HCT116 (cell line): ENCODE measurements around the gene RSAD1. TPM values are rescaled to one million over a fixed set of nuclear protein-coding genes. Genes with fewer than 3 reads are reported as not detected.

Experiments
- ATAC-seq: fragments of 200-7000 bp; cut with Tn5 transposase; 2 replicates; pipeline ENCODE4 v1.9.1; 2020; ENCODE audit warnings: mild to moderate bottlenecking, moderate library complexity
- BruUV-seq: library from RNA; stranded (reverse); fragments of 400-500 nt; replicated peaks from 2 replicates; lab custom pipeline; 2021; lab: Mats Ljungman, UMichigan
- CTCF ChIA-PET: fragments of 300-600 bp; sonication (Branson Sonifier 250); formaldehyde crosslinking; loops from one replicate; lab custom pipeline; 2021; ENCODE audit warnings: antibody characterized with exemption; lab: Charles Lee
- POLR2A ChIA-PET: fragments of 300-600, 350-600 bp; sonication (Branson Sonifier 250); formaldehyde crosslinking; loops from one replicate; lab custom pipeline; 2021; ENCODE audit warnings: antibody characterized with exemption; lab: Charles Lee
- RAD21 ChIA-PET, 2 experiments: fragments of 300-600 bp; sonication (Branson Sonifier 250); formaldehyde crosslinking; loops; one replicate each; lab custom pipeline; 2023; ENCODE audit warnings: low total read pairs in 2 of 2; ENCODE audit not compliant: uncharacterized antibody in 2 of 2, unreplicated experiment in 2 of 2, low non-redundant PET in 1 of 2; lab: Charles Lee
- DNase-seq: peaks from one replicate; pipeline ENCODE4 v3.0.0-alpha.2; 2010; ENCODE audit warnings: low read depth, low spot score
- H2AFZ ChIP-seq: fragments of 200-600 bp; shearing (Covaris generic), sonication (generic); 2 replicates; pipeline ENCODE4 v1.6.1; 2017; ENCODE audit warnings: low read depth, mixed run types, mixed read lengths, antibody characterized with exemption, low read length; ENCODE audit not compliant: poor library complexity, severe bottlenecking
- H3K27ac ChIP-seq: 2 replicates; pipeline ENCODE4 v1.5.1; 2012; ENCODE audit warnings: low read depth, low read length
- H3K27me3 ChIP-seq: fragments of 200-600 bp; sonication (generic); 2 replicates; pipeline ENCODE4 v1.6.1; 2016; ENCODE audit warnings: mixed run types, low read length, mixed read lengths; ENCODE audit not compliant: insufficient read depth
- H3K36me3 ChIP-seq, 2 experiments: fragments of 200-500 bp in 1 of 2; fragments of 200-600 bp in 1 of 2; sonication (Bioruptor generic) in 1 of 2; sonication (generic) in 1 of 2; 2 replicates each; pipeline versions ENCODE4 v1.5.1 to v1.6.1; 2014 to 2016; ENCODE audit warnings: low read length in 2 of 2, inconsistent platforms in 1 of 2, mixed read lengths in 1 of 2, mixed run types in 1 of 2; ENCODE audit not compliant: insufficient read depth in 2 of 2, control insufficient read depth in 1 of 2
- H3K4me1 ChIP-seq, 2 experiments: fragments of 200-600 bp in 1 of 2; sonication (generic) in 1 of 2; 2 replicates each; pipeline versions ENCODE4 v1.5.1 to v1.6.1; 2012 to 2017; ENCODE audit warnings: low read length in 2 of 2, inconsistent platforms in 1 of 2, mild to moderate bottlenecking in 1 of 2, mixed read lengths in 1 of 2, mixed run types in 1 of 2, moderate library complexity in 1 of 2; ENCODE audit not compliant: insufficient read depth in 2 of 2, control insufficient read depth in 1 of 2
- H3K4me2 ChIP-seq: fragments of 200-600 bp; sonication (generic); 2 replicates; pipeline ENCODE4 v1.6.1; 2017; ENCODE audit warnings: mixed run types, low read length, mixed read lengths
- H3K4me3 ChIP-seq, 2 experiments: fragments of 200-600 bp in 1 of 2; sonication (generic) in 1 of 2; replicated peaks in 1 of 2; 2 replicates each; pipeline ENCODE4 v1.5.1; 2011 to 2016; ENCODE audit warnings: low read length in 2 of 2, control low read depth in 1 of 2, low read depth in 1 of 2, mild to moderate bottlenecking in 1 of 2, mixed read lengths in 1 of 2, mixed run types in 1 of 2
- H3K79me2 ChIP-seq: fragments of 200-600 bp; sonication (generic); 2 replicates; pipeline ENCODE4 v1.6.1; 2017; ENCODE audit warnings: mild to moderate bottlenecking, mixed run types, low read length, moderate library complexity, mixed read lengths; ENCODE audit not compliant: insufficient read depth
- H3K9ac ChIP-seq: fragments of 200-600 bp; sonication (generic); 2 replicates; pipeline ENCODE4 v1.6.1; 2016; ENCODE audit warnings: low read length, mixed read lengths
- H3K9me2 ChIP-seq: fragments of 200-600 bp; sonication (generic), shearing (Covaris generic); 2 replicates; pipeline ENCODE4 v1.6.1; 2017; ENCODE audit warnings: mixed run types, mild to moderate bottlenecking, moderate library complexity; ENCODE audit not compliant: insufficient read depth
- H3K9me3 ChIP-seq, 2 experiments: fragments of 200-500 bp in 1 of 2; fragments of 200-600 bp in 1 of 2; sonication (Bioruptor generic) in 1 of 2; sonication (generic) in 1 of 2; 2 replicates each; pipeline ENCODE4 v1.6.1; 2014 to 2017; ENCODE audit warnings: low read length in 2 of 2, mixed read lengths in 2 of 2, inconsistent platforms in 1 of 2, low read depth in 1 of 2, mild to moderate bottlenecking in 1 of 2, mixed run types in 1 of 2, moderate library complexity in 1 of 2; ENCODE audit not compliant: control insufficient read depth in 1 of 2, insufficient read depth in 1 of 2
- H4K20me1 ChIP-seq: fragments of 200-600 bp; sonication (generic), shearing (Covaris generic); 2 replicates; pipeline ENCODE4 v1.6.1; 2017; ENCODE audit warnings: mixed run types, mild to moderate bottlenecking, moderate library complexity; ENCODE audit not compliant: insufficient read depth
- CBX3 ChIP-seq: IDR thresholded peaks from 2 replicates; pipeline ENCODE4 v1.6.1; 2012; ENCODE audit warnings: low read depth
- ELF1 ChIP-seq: IDR thresholded peaks from 2 replicates; pipeline ENCODE4 v1.6.1; 2012; ENCODE audit warnings: low read depth, borderline replicate concordance
- POLR2AphosphoS5 ChIP-seq: IDR thresholded peaks from 2 replicates; pipeline ENCODE4 v1.6.1; 2011; ENCODE audit warnings: mild to moderate bottlenecking, low read depth, low read length, moderate library complexity
- SIN3A ChIP-seq: IDR thresholded peaks from 2 replicates; pipeline ENCODE4 v1.6.1; 2012; ENCODE audit warnings: low read depth
- SP1 ChIP-seq: IDR thresholded peaks from 2 replicates; pipeline ENCODE4 v1.6.1; 2012; ENCODE audit warnings: low read depth
- ZFX ChIP-seq: fragments of 450-650 bp; IDR thresholded peaks from 2 replicates; pipeline ENCODE4 v1.6.1; 2017
- ZNF274 ChIP-seq: fragments of 200-500 bp; sonication (Bioruptor generic); IDR thresholded peaks from 2 replicates; pipeline ENCODE4 v1.6.1; 2014; ENCODE audit warnings: mild to moderate bottlenecking, low read depth, low read length, inconsistent platforms
- intact Hi-C: fragments of 100-400 bp; cut with micrococcal nuclease; formaldehyde crosslinking; loops from 2 replicates; pipeline ENCODE4 v1.10.0; 2022
- total RNA-seq: library from RNA; stranded (reverse); gene quantifications from one replicate; pipeline ENCODE4 v1.2.1, GENCODE V29; 2021; ENCODE audit not compliant: unreplicated experiment
- TF ChIP-seq, protein P1 (sequence below): IDR thresholded peaks from 2 replicates; pipeline ENCODE4 v1.6.1; 2012; ENCODE audit warnings: low read depth

The RSAD1 gene
- total RNA-seq, 1 experiment from 2014 or later, result 82.7 TPM

GRCh38 chr17:50459756-50460155 lies 18.9 kb upstream of the RSAD1 start:
- DNase-seq (no peak), ATAC-seq (no peak)
- no peaks in the 10 kb centered on the region for H3K9me2 ChIP-seq
- intact Hi-C loops, result no loop called here
- BruUV-seq, result no TSS peak
- no peaks in the 10 kb centered on the region for H4K20me1 ChIP-seq
- no peaks in the 10 kb centered on the region for H3K36me3 ChIP-seq
- H3K9me3 ChIP-seq, result no peaks in the 10 kb centered on the region
- 0 out of 2 replicates have a peak overlapping the region, but pooled peaks have one; percentile 1 for H3K27ac ChIP-seq
- no peaks in the 10 kb centered on the region for H3K79me2 ChIP-seq
- no peak overlapping the region for H3K4me3 ChIP-seq
- peaks cover 17 to 31% of the 10 kb centered on the region in 2 experiments for H3K4me1 ChIP-seq
- no peaks in the 10 kb centered on the region for H3K27me3 ChIP-seq
- POLR2A ChIA-PET, result no interaction called here
- RAD21 ChIA-PET, result no interaction called here
- TF ChIP-seq ELF1 (no peak), ZNF274 (no peak), SIN3A (no peak), POLR2AphosphoS5 (no peak), ZFX (no peak), CBX3 (no peak), SP1 (no peak)
- TF ChIP-seq, protein P1, sequence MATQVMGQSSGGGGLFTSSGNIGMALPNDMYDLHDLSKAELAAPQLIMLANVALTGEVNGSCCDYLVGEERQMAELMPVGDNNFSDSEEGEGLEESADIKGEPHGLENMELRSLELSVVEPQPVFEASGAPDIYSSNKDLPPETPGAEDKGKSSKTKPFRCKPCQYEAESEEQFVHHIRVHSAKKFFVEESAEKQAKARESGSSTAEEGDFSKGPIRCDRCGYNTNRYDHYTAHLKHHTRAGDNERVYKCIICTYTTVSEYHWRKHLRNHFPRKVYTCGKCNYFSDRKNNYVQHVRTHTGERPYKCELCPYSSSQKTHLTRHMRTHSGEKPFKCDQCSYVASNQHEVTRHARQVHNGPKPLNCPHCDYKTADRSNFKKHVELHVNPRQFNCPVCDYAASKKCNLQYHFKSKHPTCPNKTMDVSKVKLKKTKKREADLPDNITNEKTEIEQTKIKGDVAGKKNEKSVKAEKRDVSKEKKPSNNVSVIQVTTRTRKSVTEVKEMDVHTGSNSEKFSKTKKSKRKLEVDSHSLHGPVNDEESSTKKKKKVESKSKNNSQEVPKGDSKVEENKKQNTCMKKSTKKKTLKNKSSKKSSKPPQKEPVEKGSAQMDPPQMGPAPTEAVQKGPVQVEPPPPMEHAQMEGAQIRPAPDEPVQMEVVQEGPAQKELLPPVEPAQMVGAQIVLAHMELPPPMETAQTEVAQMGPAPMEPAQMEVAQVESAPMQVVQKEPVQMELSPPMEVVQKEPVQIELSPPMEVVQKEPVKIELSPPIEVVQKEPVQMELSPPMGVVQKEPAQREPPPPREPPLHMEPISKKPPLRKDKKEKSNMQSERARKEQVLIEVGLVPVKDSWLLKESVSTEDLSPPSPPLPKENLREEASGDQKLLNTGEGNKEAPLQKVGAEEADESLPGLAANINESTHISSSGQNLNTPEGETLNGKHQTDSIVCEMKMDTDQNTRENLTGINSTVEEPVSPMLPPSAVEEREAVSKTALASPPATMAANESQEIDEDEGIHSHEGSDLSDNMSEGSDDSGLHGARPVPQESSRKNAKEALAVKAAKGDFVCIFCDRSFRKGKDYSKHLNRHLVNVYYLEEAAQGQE, result no peak
- no peak overlapping the region for H3K9ac ChIP-seq
- no peak overlapping the region for H3K4me2 ChIP-seq
- CTCF ChIA-PET, result interaction anchor here (1.7 kb wide), 1 partner anchor 62 kb away, joined by 4 read pairs; the partner anchor contains the start of gene LRRC59
- no peak overlapping the region for H2AFZ ChIP-seq
